Keratinocyte (primary cell): ENCODE measurements around the gene FGL2. TPM values are rescaled to one million over a fixed set of nuclear protein-coding genes. Genes with fewer than 3 reads are reported as not detected.

Source experiments
- DNase-seq: peaks from one replicate; pipeline ENCODE4 v3.0.0-alpha.2; 2011; ENCODE audit warnings: low read depth, missing footprints, low spot score
- FAIRE-seq: peaks from 2 replicates; lab custom pipeline; 2011; peaks lifted over from hg19 to GRCh38; lab: Jason Lieb, UNC
- H2AFZ ChIP-seq: 2 replicates; pipeline ENCODE4 v1.6.0; 2012; ENCODE audit warnings: low read length, control low read depth, inconsistent platforms; ENCODE audit not compliant: control insufficient read depth
- H3K27ac ChIP-seq: 2 replicates; pipeline ENCODE4 v1.5.1; 2011; ENCODE audit warnings: low read length; ENCODE audit not compliant: control insufficient read depth, insufficient read depth
- H3K27me3 ChIP-seq: 3 replicates; pipeline ENCODE4 v1.6.0; 2011; ENCODE audit warnings: low read length; ENCODE audit not compliant: control insufficient read depth, insufficient read depth; ENCODE audit errors: extremely low read depth
- H3K36me3 ChIP-seq, 2 experiments: 2 replicates in 1 of 2; 3 replicates in 1 of 2; pipeline ENCODE4 v1.5.1; 2011; ENCODE audit warnings: low read length in 2 of 2, mild to moderate bottlenecking in 1 of 2; ENCODE audit not compliant: control insufficient read depth in 2 of 2, insufficient read depth in 2 of 2; ENCODE audit errors: extremely low read depth in 1 of 2
- H3K4me1 ChIP-seq: 3 replicates; pipeline ENCODE4 v1.5.1; 2011; ENCODE audit warnings: low read length; ENCODE audit not compliant: control insufficient read depth, insufficient read depth; ENCODE audit errors: extremely low read depth
- H3K4me2 ChIP-seq: 3 replicates; pipeline ENCODE4 v1.6.0; 2011; ENCODE audit warnings: low read depth, low read length; ENCODE audit not compliant: control insufficient read depth, insufficient read depth; ENCODE audit errors: extremely low read depth
- H3K4me3 ChIP-seq, 3 experiments: fragments of 200-600 bp in 1 of 3; sonication (generic) in 1 of 3; 2 replicates in 2 of 3; 3 replicates in 1 of 3; pipeline ENCODE4 v1.5.1; 2011 to 2016; ENCODE audit warnings: low read length in 3 of 3, mild to moderate bottlenecking in 3 of 3, control low read depth in 2 of 3, inconsistent platforms in 1 of 3, low read depth in 1 of 3, mixed read lengths in 1 of 3, mixed run types in 1 of 3, moderate library complexity in 1 of 3; ENCODE audit not compliant: control insufficient read depth in 2 of 3, insufficient read depth in 2 of 3; ENCODE audit errors: extremely low read depth in 1 of 3
- H3K79me2 ChIP-seq: 2 replicates; pipeline ENCODE4 v1.6.0; 2012; ENCODE audit warnings: low read length; ENCODE audit not compliant: control insufficient read depth, insufficient read depth
- H3K9ac ChIP-seq: 3 replicates; pipeline ENCODE4 v1.6.0; 2011; ENCODE audit warnings: low read length; ENCODE audit not compliant: control insufficient read depth, insufficient read depth; ENCODE audit errors: extremely low read depth
- H3K9me1 ChIP-seq: 3 replicates; pipeline ENCODE4 v1.6.0; 2011; ENCODE audit warnings: low read length; ENCODE audit not compliant: control insufficient read depth, insufficient read depth; ENCODE audit errors: extremely low read depth
- H3K9me3 ChIP-seq: 2 replicates; pipeline ENCODE4 v1.5.1; 2012; ENCODE audit warnings: low read depth, low read length; ENCODE audit not compliant: control insufficient read depth
- H4K20me1 ChIP-seq: 3 replicates; pipeline ENCODE4 v1.6.0; 2011; ENCODE audit warnings: low read length; ENCODE audit not compliant: control insufficient read depth, insufficient read depth; ENCODE audit errors: extremely low read depth
- CTCF ChIP-seq, 3 experiments: IDR thresholded peaks in 1 of 3; conservative IDR thresholded peaks in 1 of 3; optimal IDR thresholded peaks in 1 of 3; 2 replicates in 2 of 3; 3 replicates in 1 of 3; pipeline versions ENCODE3 to v1.5.1; 2011; ENCODE audit warnings: low read length in 3 of 3, mild to moderate bottlenecking in 3 of 3, moderate library complexity in 2 of 3, control low read depth in 1 of 3, inconsistent platforms in 1 of 3; ENCODE audit not compliant: insufficient read depth in 2 of 3; ENCODE audit errors: extremely low read depth in 1 of 3
- EZH2 ChIP-seq: IDR thresholded peaks from one replicate; pipeline ENCODE4 v1.6.1; 2012; ENCODE audit warnings: inconsistent platforms, mild to moderate bottlenecking, low read length, moderate library complexity
- dilution Hi-C: fragments of 300-500 bp; cut with MboI; formaldehyde crosslinking; loops from one replicate; pipeline ENCODE4 v1.7.0; 2020; ENCODE audit warnings: low sequenced_read_pairs; ENCODE audit not compliant: extremely low pct_ligation_motif_present
- polyA plus RNA-seq, 5 experiments: library from polyadenylated mRNA; depleted of rRNA in 3 of 5; stranded (reverse) in 3 of 5; stranded (forward) in 1 of 5; unstranded in 1 of 5; fragments of >200 nt; gene quantifications; 1 replicate in 1 of 5; 2 replicates in 3 of 5; 3 replicates in 1 of 5; pipeline versions ENCODE4 v1.2.1 to v1.2.3, GENCODE V29; 2011 to 2012; ENCODE audit warnings: missing spikeins in 2 of 5, low read depth in 1 of 5, low replicate concordance in 1 of 5

FGL2 gene
- polyA plus RNA-seq, 1 donor (not counting 4 experiments of a cell fraction or from before 2014, with no cell fraction given), result not detected

GRCh38 chr7:77239471-77239870 is 39.9 kb upstream of the FGL2 start:
- no peak for FAIRE-seq
- no peak for DNase-seq
- H3K36me3 ChIP-seq, result no peaks in the 10 kb centered on the region
- H3K79me2 ChIP-seq, result no peaks in the 10 kb centered on the region
- dilution Hi-C loops, result no loop called here
- no peaks in the 10 kb centered on the region for H3K9me3 ChIP-seq
- no peak overlapping the region for H2AFZ ChIP-seq
- H3K4me3 ChIP-seq, result no peak overlapping the region
- no peak overlapping the region for H3K9ac ChIP-seq
- no peaks in the 10 kb centered on the region for H3K4me1 ChIP-seq
- no peaks in the 10 kb centered on the region for H4K20me1 ChIP-seq
- H3K4me2 ChIP-seq, result no peak overlapping the region
- no peak overlapping the region for H3K27ac ChIP-seq
- no peaks in the 10 kb centered on the region for H3K9me1 ChIP-seq
- no peak for TF ChIP-seq CTCF (optimal IDR thresholded peaks at IDR 0.05 in 1 of 3, IDR thresholded peaks at IDR 0.05 in 1 of 3, conservative IDR thresholded peaks at IDR 0.05 in 1 of 3; ENCODE audit: extremely low read depth in 1 of 3, insufficient read depth in 2 of 3, low read length in 3 of 3)
- TF ChIP-seq EZH2, result no peak
- no peaks in the 10 kb centered on the region for H3K27me3 ChIP-seq

GRCh38 chr7:77238703-77239136 is 39.1 kb upstream of the FGL2 start:
- Histone ChIP-seq H3K4me2 (no peak overlapping the region), H3K27ac (no peak overlapping the region), H4K20me1 (no peaks in the 10 kb centered on the region), H3K4me3 (no peak overlapping the region), H3K9me1 (no peaks in the 10 kb centered on the region), H3K4me1 (no peaks in the 10 kb centered on the region), H3K36me3 (no peaks in the 10 kb centered on the region), H2AFZ (no peak overlapping the region), H3K27me3 (no peaks in the 10 kb centered on the region), H3K79me2 (no peaks in the 10 kb centered on the region), H3K9ac (no peak overlapping the region), H3K9me3 (no peaks in the 10 kb centered on the region)
- FAIRE-seq (no peak), DNase-seq (no peak)
- TF ChIP-seq CTCF (optimal IDR thresholded peaks at IDR 0.05 in 1 of 3, IDR thresholded peaks at IDR 0.05 in 1 of 3, conservative IDR thresholded peaks at IDR 0.05 in 1 of 3; ENCODE audit: extremely low read depth in 1 of 3, insufficient read depth in 2 of 3, low read length in 3 of 3) (no peak), EZH2 (no peak)
- dilution Hi-C loops, result no loop called here
